HEK293 (cell line): ENCODE measurements around the gene MAP4K4.

ENCODE experiments used
- ATF2 ChIP-seq: fragments of 450-650 bp; formaldehyde crosslinking; IDR thresholded peaks from 2 replicates; pipeline ENCODE4 v1.5.1; 2016; ENCODE audit warnings: missing biosample characterization, missing genetic modification characterization, low read depth
- CTCF ChIP-seq: fragments of 450-650 bp; formaldehyde crosslinking; IDR thresholded peaks from 2 replicates; pipeline ENCODE4 v1.5.1; 2016; ENCODE audit warnings: missing biosample characterization, missing genetic modification characterization
- KLF9 ChIP-seq: fragments of 450-650 bp; formaldehyde crosslinking; IDR thresholded peaks from 2 replicates; pipeline ENCODE4 v1.5.1; 2016; ENCODE audit warnings: missing biosample characterization, missing genetic modification characterization, low read depth
- ZNF561 ChIP-seq: fragments of 450-650 bp; IDR thresholded peaks from 2 replicates; pipeline ENCODE4 v1.5.1; 2018; ENCODE audit warnings: missing biosample characterization, missing genetic modification characterization, borderline replicate concordance
- ZNF785 ChIP-seq: fragments of 450-650 bp; formaldehyde crosslinking; IDR thresholded peaks from 2 replicates; pipeline ENCODE4 v1.5.1; 2016; ENCODE audit warnings: missing biosample characterization, missing genetic modification characterization

GRCh38 chr2:101704816-101705578 is 7.5 kb downstream of the MAP4K4 start:
- TF ChIP-seq ZNF561 (tag by site-specific recombination) (no peak), ZNF785 (no peak), CTCF (tag by site-specific recombination) (no peak), ATF2 (tag by site-specific recombination) (no peak), KLF9 (tag by site-specific recombination) (no peak)
